ENCODE results near the gene RFC5. TPM values are rescaled to one million over a fixed set of nuclear protein-coding genes. Genes with fewer than 3 reads are reported as not detected.

The RFC5 gene
- total and polyA plus RNA-seq, 2 of the 13 experiments (the other 11 are each of a cell fraction or from before 2014, with no cell fraction given) = 16.8 to 51.4 TPM

- TF ChIP-seq GLMP (CRISPR knock-in tag; IDR thresholded peaks at IDR 0.05; ENCODE audit: borderline replicate concordance) = no peak
- TF ChIP-seq ZNF572 (CRISPR knock-in tag; IDR thresholded peaks at IDR 0.05) = no peak
- TF ChIP-seq ZFP36L1 (CRISPR knock-in tag; IDR thresholded peaks at IDR 0.05) = no peak
- peak; percentile 95 for TF ChIP-seq ZNF691 (CRISPR knock-in tag; IDR thresholded peaks at IDR 0.05; ENCODE audit: borderline replicate concordance, low read depth)
- no peak for TF ChIP-seq ZNF703 (CRISPR knock-in tag; IDR thresholded peaks at IDR 0.05; ENCODE audit: borderline replicate concordance)
- TF ChIP-seq ZNF276 (CRISPR knock-in tag; IDR thresholded peaks at IDR 0.05; ENCODE audit: low read depth) = 0 out of 2 replicates have a peak, but pooled peaks have one; percentile 54
- no peak; the same call in 1 of the 2 replicates for TF ChIP-seq ZNF441 (CRISPR knock-in tag; IDR thresholded peaks at IDR 0.05; ENCODE audit: borderline replicate concordance)
- 0 out of 2 replicates have a peak, but pooled peaks have one; percentile 6 for TF ChIP-seq ZBTB7A (CRISPR knock-in tag; IDR thresholded peaks at IDR 0.05)
- 0 out of 2 replicates have a peak, but pooled peaks have one; percentile 56 for TF ChIP-seq SMAD1 (CRISPR knock-in tag; IDR thresholded peaks at IDR 0.05; ENCODE audit: borderline replicate concordance, low read depth)
- TF ChIP-seq SNAI1 (CRISPR knock-in tag; IDR thresholded peaks at IDR 0.05; ENCODE audit: borderline replicate concordance) = no peak
- TF ChIP-seq ZFY (CRISPR knock-in tag; IDR thresholded peaks at IDR 0.05) = peak; percentile 52; the same call in 1 of the 2 replicates
- TF ChIP-seq ERF (CRISPR knock-in tag; IDR thresholded peaks at IDR 0.05) = peak; percentile 95
- no peak for TF ChIP-seq ATF7-NPFF (CRISPR knock-in tag; IDR thresholded peaks at IDR 0.05; ENCODE audit: low read depth)
- TF ChIP-seq THAP11 (CRISPR knock-in tag; IDR thresholded peaks at IDR 0.05) = peak; percentile 82
- TF ChIP-seq ATF4 (CRISPR knock-in tag; IDR thresholded peaks at IDR 0.05) = peak in 1 of 2 experiments; percentile 58; a peak in 1 of 4 replicates
- 0 out of 2 replicates have a peak, but pooled peaks have one; percentile 72 for TF ChIP-seq STAT5B (CRISPR knock-in tag; IDR thresholded peaks at IDR 0.05)
- TF ChIP-seq SIX1 (CRISPR knock-in tag; IDR thresholded peaks at IDR 0.05; ENCODE audit: borderline replicate concordance) = peak; percentile 70; the same call in 1 of the 2 replicates
- TF ChIP-seq MLX (CRISPR knock-in tag; IDR thresholded peaks at IDR 0.05) = peak; percentile 87
- no peak for TF ChIP-seq MAFF (IDR thresholded peaks at IDR 0.05; ENCODE audit: low read depth, low read length)
- TF ChIP-seq IKZF4 (CRISPR knock-in tag; IDR thresholded peaks at IDR 0.05; ENCODE audit: borderline replicate concordance, low read depth, not compliant biosample characterization) = no peak
- no peak for TF ChIP-seq IKZF1 (IDR thresholded peaks at IDR 0.05)
- 0 out of 2 replicates have a peak, but pooled peaks have one; percentile 40 for TF ChIP-seq THAP7 (CRISPR knock-in tag; IDR thresholded peaks at IDR 0.05)
- TF ChIP-seq NR2F1 (CRISPR knock-in tag; IDR thresholded peaks at IDR 0.05) = peak; percentile 74 to 79; a peak in 3 of 4 replicates
Observed at GRCh38 chr12:118052324-118053070, 36.0 kb downstream of the RFC5 start (continued).
